A673 (cell line): Measurements from ENCODE around the gene ZNFX1. TPM values are rescaled to one million over a fixed set of nuclear protein-coding genes. Genes with fewer than 3 reads are reported as not detected.
A peak's percentile ranks its signal among the peaks of the same experiment; 100 is the strongest.

Experiments used
- BruUV-seq: library from RNA; stranded (reverse); fragments of 400-500 nt; replicated peaks from 2 replicates; lab custom pipeline; 2021; lab: Mats Ljungman, UMichigan
- CTCF ChIA-PET: fragments of 300-600 bp; sonication (Branson Sonifier 250); formaldehyde crosslinking; loops from one replicate; lab custom pipeline; 2022; ENCODE audit warnings: antibody characterized with exemption; lab: Charles Lee
- POLR2A ChIA-PET: fragments of 300-600 bp; sonication (Branson Sonifier 250); formaldehyde crosslinking; loops from one replicate; lab custom pipeline; 2022; ENCODE audit warnings: antibody characterized with exemption; ENCODE audit not compliant: low non-redundant PET; lab: Charles Lee
- DNase-seq: peaks from one replicate; pipeline ENCODE4 v3.0.0-alpha.2; 2015; ENCODE audit warnings: low spot score
- H3K27ac ChIP-seq: fragments of 200-600 bp; sonication (generic); 2 replicates; pipeline ENCODE4 v1.5.1; 2016; ENCODE audit warnings: mixed run types, low read depth, mild to moderate bottlenecking, mixed read lengths, antibody characterized with exemption, low read length; ENCODE audit not compliant: poor library complexity, severe bottlenecking
- H3K27me3 ChIP-seq: fragments of 200-600 bp; sonication (generic); replicated peaks from 2 replicates; pipeline ENCODE4 v1.6.1; 2017; ENCODE audit warnings: mixed run types, low read depth, mild to moderate bottlenecking, mixed read lengths, antibody characterized with exemption, low read length; ENCODE audit not compliant: insufficient read depth, poor library complexity
- H3K36me3 ChIP-seq: fragments of 200-600 bp; sonication (generic); 2 replicates; pipeline ENCODE4 v1.6.1; 2016; ENCODE audit warnings: mixed run types, mild to moderate bottlenecking, mixed read lengths, antibody characterized with exemption, low read length; ENCODE audit not compliant: insufficient read depth, poor library complexity, severe bottlenecking
- H3K4me1 ChIP-seq: fragments of 200-600 bp; sonication (generic); 2 replicates; pipeline ENCODE4 v1.6.1; 2017; ENCODE audit warnings: mixed run types, mild to moderate bottlenecking, mixed read lengths, antibody characterized with exemption, low read length; ENCODE audit not compliant: insufficient read depth, poor library complexity, severe bottlenecking
- H3K4me3 ChIP-seq: fragments of 200-600 bp; sonication (generic); 2 replicates; pipeline ENCODE4 v1.5.1; 2016; ENCODE audit warnings: low read depth, mixed run types, mild to moderate bottlenecking, mixed read lengths, low read length; ENCODE audit not compliant: poor library complexity, severe bottlenecking
- H3K9me3 ChIP-seq: fragments of 200-600 bp; sonication (generic); 2 replicates; pipeline ENCODE4 v1.6.1; 2016; ENCODE audit warnings: mixed run types, low read depth, mild to moderate bottlenecking, mixed read lengths, antibody characterized with exemption, low read length; ENCODE audit not compliant: poor library complexity, severe bottlenecking
- EZH2 ChIP-seq: fragments of 200-600 bp; sonication (generic); IDR thresholded peaks from 2 replicates; pipeline ENCODE4 v1.6.1; 2017; ENCODE audit warnings: borderline replicate concordance, low read depth, mild to moderate bottlenecking, mixed read lengths, antibody characterized with exemption, low read length; ENCODE audit not compliant: poor library complexity, severe bottlenecking
- intact Hi-C: fragments of 100-400 bp; cut with micrococcal nuclease; formaldehyde crosslinking; loops from one replicate; pipeline ENCODE4 v1.10.0; 2022; ENCODE audit not compliant: unreplicated experiment
- total RNA-seq: library from RNA; stranded (reverse); gene quantifications from 2 replicates; pipeline ENCODE4 v1.2.3, GENCODE V29; 2021
- TF ChIP-seq, protein P1 (sequence below): fragments of 300-800, 200-600 bp; sonication (generic); conservative IDR thresholded peaks from 2 replicates; pipeline ENCODE4 v1.5.1; 2017; ENCODE audit warnings: low read depth, mild to moderate bottlenecking, antibody characterized with exemption, low read length, moderate library complexity, mixed read lengths

Gene ZNFX1
- total RNA-seq, 1 experiment from 2014 or later: 19.0 TPM

DNA sequence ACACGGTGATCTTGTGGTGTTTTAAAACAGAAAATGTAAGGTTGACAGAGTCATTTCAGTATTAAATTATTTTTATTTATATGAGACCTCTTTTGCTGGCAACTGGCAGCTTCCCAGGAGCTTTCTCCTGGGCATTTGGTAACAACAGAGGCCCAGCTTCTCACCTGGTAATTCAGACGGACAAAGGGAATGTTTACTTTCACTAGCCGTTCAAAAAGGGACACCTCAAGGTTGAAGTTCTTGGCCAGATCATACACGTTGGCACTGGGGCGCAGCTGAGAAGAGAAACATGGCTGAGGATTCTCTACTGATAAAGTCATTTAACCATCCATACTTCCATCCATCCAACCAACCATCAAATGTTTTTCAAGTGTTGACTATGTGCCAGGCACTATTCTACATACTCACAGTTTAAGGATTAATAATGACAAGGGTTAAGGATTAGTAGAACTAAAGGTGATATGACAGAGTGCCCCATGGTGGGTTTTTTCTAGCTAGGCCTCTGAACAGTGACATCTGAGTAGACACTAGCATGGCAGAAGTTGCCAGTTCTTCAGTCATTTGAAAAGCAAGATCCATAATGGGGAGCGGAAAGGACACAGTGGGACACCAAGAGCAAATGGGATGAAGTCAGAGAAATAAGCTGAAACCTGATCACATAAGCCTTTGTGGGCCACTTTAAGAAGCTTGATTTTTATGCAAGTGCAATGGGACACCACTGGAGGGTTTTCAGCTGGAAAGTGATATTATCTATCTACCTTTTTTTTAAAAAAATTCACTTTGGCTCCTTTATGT is 25.1 kb downstream of the ZNFX1 start:
- Histone ChIP-seq H3K36me3 (peaks cover 82% of the 10 kb centered on the region), H3K4me3 (no peak overlapping the region), H3K9me3 (no peaks in the 10 kb centered on the region), H3K27ac (peak overlapping the region; percentile 65), H3K4me1 (peaks cover 33% of the 10 kb centered on the region), H3K27me3 (no peaks in the 10 kb centered on the region)
- peak; percentile 91 for DNase-seq
- no TSS peak for BruUV-seq
- no peak for TF ChIP-seq EZH2
- TF ChIP-seq, protein P1, sequence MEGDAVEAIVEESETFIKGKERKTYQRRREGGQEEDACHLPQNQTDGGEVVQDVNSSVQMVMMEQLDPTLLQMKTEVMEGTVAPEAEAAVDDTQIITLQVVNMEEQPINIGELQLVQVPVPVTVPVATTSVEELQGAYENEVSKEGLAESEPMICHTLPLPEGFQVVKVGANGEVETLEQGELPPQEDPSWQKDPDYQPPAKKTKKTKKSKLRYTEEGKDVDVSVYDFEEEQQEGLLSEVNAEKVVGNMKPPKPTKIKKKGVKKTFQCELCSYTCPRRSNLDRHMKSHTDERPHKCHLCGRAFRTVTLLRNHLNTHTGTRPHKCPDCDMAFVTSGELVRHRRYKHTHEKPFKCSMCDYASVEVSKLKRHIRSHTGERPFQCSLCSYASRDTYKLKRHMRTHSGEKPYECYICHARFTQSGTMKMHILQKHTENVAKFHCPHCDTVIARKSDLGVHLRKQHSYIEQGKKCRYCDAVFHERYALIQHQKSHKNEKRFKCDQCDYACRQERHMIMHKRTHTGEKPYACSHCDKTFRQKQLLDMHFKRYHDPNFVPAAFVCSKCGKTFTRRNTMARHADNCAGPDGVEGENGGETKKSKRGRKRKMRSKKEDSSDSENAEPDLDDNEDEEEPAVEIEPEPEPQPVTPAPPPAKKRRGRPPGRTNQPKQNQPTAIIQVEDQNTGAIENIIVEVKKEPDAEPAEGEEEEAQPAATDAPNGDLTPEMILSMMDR: no peak
- intact Hi-C loops: no loop called here
- ChIA-PET POLR2A (no interaction called here), CTCF (interaction anchor here (0.5 to 0.7 kb wide), 2 partner anchors 69 to 154 kb away, joined by 3 read pairs; no protein-coding TSS in a partner anchor)

DNA sequence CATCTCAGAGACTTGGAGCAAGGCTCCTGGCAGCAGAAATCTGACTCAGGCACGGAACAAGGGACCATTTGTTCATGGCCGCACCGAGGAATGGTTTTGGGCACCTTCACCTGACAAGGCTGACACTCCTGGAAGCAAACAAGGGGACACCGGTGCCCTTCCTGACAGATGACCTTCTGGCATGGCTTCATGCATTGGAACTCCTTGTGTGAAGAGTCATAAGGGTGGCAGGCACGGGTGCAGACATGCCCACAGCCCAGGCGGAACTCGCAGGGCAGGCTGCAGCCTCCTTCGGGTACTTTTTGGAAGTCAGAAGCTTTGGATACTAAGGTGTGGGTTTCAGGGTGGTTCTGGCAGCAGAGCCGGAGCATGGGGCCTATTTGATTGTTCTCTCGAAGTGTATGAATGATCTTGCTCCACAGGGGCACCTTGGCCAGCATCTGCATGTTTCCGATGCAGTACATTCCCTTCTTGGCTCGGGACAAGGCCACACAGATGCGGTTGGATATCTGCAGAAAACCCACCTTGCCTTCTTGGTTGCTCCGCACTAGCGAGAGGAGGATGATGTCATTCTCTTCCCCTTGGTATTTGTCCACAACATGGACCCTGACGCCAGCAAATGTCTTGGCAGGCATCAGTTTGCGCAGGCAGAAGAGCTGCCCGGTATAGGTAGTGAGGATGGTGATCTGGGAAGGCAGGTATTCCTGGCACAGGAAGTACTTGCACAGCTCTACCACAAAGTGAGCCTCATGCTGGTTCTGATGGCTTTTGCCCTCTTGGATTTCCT is 28.8 kb downstream of the ZNFX1 start:
- intact Hi-C loops: no loop called here
- DNase-seq: no peak
- Histone ChIP-seq H3K9me3 (no peaks in the 10 kb centered on the region), H3K4me1 (peaks cover 35% of the 10 kb centered on the region), H3K27ac (no peak overlapping the region), H3K36me3 (peaks cover 60% of the 10 kb centered on the region), H3K27me3 (no peaks in the 10 kb centered on the region), H3K4me3 (no peak overlapping the region)
- POLR2A ChIA-PET: no interaction called here
- CTCF ChIA-PET: no interaction called here
- BruUV-seq: no TSS peak
- TF ChIP-seq, protein P1: no peak
- no peak for TF ChIP-seq EZH2

DNA sequence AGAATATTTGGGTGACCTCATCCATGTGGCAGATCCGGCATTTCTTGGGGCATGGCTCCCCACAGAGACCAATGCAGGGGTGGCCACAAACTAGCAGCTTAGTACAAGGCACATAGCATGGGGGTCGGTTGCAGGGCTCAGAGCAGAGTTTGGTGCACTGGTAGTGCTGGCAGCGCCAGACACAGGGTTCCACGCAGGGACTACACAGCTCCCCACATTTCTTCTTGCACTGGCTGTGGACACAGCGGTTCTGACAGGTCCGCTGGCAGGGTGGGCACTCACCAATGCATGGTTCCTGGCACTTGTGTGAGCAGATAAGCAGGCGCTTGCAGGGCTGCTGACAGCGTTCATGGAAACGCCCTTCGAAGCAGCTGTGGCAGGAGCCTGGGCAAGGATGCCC is 29.6 kb downstream of the ZNFX1 start:
- Histone ChIP-seq H3K4me1 (peaks cover 27% of the 10 kb centered on the region), H3K27me3 (no peaks in the 10 kb centered on the region), H3K36me3 (peaks cover 60% of the 10 kb centered on the region), H3K27ac (peak overlapping the region; percentile 39), H3K4me3 (no peak overlapping the region), H3K9me3 (no peaks in the 10 kb centered on the region)
- BruUV-seq: no TSS peak
- intact Hi-C loops: no loop called here
- no peak for DNase-seq
- ChIA-PET POLR2A (interaction anchor here (0.5 kb wide), 1 partner anchor 73 kb away, joined by 3 read pairs; no protein-coding TSS in a partner anchor), CTCF (interaction anchor here (1.5 to 1.7 kb wide), 2 partner anchors 72 to 75 kb away, joined by 4 to 5 read pairs; no protein-coding TSS in a partner anchor)
- TF ChIP-seq EZH2: no peak
- TF ChIP-seq, protein P1: no peak
